ENCODE data around the gene SLC22A6.
"Not testable (repeated sequence)": the region's sequence is repeated elsewhere in the genome, so short reads cannot be mapped to it uniquely, and the experiment has no call there.

The SLC22A6 gene

DNA sequence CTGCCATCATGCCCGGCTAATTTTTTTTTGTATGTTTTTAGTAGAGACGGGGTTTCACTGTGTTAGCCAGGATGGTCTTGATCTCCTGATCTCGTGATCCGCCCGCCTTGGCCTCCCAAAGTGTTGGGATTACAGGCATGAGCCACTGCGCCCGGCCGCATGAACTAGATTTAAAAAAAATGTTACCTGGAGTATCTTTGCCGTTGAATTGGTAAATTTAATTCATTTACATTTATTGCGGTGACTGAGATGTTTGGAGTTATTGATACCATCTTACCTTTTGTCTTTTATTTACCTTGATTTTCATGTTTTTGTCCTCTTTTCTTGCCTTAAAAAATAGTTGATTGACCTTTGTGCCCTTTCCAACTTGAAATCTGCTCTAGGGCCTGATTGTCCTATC is 39.2 kb downstream of the SLC22A6 start:
- DNase-seq; in situ Hi-C loops (cut with MboI; ENCODE audit: low pct_unique_long_range_greater_than_20kb, low sequenced_read_pairs): not testable (repeated sequence)

DNA sequence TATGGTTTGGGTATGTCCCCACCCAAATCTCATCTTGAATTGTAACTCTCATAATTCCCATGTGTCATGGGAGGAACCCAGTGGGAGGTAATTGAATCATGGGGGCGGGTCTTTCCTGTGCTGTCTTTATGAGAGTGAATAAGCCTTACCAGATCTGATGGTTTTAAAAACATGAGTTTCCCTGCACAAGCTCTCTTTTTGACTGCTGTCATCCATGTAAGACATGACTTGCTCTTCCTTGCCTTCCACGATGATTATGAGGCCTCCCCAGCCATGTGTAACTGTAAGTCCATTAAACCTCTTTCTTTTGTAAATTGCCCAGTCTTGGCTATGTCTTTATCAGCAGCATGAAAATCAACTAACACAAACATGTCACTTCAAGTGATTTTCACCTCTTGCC is 47.2 kb downstream of the SLC22A6 start:
- in situ Hi-C loops (cut with MboI; ENCODE audit: low pct_unique_long_range_greater_than_20kb, low sequenced_read_pairs); DNase-seq: not testable (repeated sequence)

DNA sequence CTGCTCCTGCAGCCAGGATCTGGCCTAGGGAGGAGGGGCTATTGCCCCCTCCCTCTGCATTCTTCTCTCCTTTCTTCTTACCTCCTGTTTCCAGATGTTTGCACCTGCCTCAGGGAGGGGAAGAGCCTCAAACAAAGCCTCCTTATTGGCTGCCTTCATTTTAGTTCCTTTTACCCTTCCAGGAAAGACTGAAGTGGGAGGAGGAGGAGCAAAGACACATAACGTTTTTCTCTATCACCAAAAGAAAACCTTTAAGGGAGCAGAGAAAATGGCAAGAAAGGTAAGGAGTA is 50.3 kb downstream of the SLC22A6 start:
- in situ Hi-C loops (cut with MboI; ENCODE audit: low pct_unique_long_range_greater_than_20kb, low sequenced_read_pairs): no loop called here
- no peak for DNase-seq

DNA sequence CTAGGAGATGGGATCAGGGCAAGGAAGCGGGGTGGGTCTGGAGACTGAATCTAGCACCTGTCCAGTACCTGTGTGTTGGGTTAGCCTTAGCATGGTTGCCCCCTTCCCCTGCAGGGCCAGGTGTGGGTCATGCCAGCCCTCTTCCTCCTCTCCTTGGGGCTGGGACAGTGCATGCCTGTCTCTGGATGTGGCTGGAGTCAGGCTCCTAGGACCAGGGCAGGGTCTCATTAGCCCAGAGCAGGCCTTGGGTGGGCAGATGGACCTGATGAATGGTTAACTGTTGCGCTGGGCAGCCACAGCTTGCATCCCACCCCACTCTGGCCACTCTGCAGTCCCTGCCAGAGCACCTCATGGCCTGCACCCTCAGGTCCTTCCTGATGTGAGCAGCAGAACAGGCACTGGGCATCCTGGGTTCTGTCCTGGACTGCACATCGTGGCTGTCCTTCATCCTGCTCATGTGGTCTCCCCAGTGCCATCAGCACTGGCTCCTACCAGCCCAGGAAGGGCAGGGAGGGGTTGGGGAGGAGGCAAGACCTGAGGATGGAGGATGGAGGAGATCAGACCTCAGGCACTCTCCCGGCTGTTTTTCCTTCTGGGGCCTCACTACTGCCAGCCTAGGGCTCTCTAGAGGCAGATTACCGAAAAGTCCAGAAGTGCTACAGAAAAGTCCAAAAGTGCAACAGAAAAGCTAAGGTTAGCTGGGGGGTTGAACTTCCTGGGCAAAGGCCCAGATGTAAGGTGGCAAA is 50.8 kb downstream of the SLC22A6 start:
- in situ Hi-C loops (cut with MboI; ENCODE audit: low pct_unique_long_range_greater_than_20kb, low sequenced_read_pairs): no loop called here
- DNase-seq: no peak

DNA sequence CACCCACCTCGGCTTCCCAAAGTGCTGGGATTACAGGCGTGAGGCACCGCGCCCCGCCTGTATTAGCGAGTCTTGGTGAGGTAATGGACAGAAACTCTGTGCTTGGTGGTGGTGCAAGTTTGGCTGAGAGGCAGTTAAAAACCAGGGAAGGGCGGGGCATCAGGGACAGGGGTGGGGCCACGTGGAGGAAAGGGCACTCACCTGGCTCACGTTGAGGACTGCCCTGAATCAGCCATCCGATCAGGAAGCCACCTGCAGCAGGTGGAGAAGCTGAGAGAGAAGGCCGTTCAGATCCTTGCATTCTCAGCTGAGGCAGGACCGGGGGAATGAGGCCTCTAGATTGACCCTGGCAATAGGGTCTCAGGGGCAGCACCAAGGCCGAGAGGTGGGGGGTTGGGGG is 51.5 kb downstream of the SLC22A6 start:
- in situ Hi-C loops (cut with MboI; ENCODE audit: low pct_unique_long_range_greater_than_20kb, low sequenced_read_pairs): no loop called here
- DNase-seq: no peak

DNA sequence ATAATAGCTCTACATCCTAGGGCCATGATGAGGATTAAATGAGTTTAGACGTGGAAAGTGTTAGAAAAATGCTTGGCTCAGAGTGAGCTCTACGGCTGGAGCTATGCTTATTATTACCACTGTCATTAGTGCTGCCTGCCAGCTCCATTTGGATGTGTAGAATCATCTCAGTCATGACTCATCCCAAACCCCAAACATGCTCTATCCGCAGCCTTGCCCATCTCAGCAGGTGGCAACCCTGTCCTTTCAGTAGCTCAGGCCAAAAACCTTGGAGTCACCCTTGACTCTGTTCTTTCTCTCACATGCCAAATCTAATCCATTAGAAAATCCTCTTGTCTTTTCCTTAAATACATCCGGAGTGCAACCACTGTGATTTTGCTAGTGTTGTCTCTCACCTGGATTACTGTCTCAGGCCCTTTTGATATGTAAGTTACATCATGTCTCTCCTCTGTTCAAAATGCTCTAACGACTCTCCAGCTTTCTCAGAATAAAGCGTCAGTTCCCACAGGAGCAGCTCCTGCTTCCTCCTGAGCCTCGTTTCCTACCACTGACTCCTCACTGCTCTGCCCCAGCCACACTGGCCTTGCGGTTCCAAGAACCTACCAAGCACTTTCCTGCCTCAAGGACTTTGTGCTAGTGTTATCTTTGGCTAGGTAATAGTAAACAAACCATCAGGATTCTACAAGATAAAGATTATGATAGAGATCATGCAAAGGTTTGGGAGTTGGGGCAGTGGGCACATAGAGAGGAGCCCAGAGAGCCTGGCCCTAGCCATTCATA is 53.1 kb downstream of the SLC22A6 start:
- no peak for DNase-seq
- in situ Hi-C loops (cut with MboI; ENCODE audit: low pct_unique_long_range_greater_than_20kb, low sequenced_read_pairs): no loop called here

DNA sequence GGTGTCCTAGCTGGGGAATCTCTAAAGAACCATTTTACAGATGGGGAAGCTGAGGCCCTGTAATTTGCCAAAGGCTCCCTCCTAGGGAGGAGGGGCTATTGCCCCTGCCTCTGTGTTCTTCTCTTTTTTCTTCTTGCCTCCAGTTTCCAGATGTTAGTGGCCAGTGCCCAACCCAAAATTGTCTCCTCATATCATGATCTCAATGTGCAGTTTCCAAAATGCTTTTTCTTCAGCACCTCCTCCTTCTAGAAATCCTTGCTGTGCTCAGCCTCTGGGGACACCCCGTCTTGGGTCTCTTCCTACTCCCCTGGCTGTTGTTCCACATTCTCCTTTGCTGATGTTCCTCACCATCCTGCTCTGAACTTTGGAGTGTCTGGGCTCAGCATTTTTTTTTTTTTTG is 54.1 kb downstream of the SLC22A6 start:
- in situ Hi-C loops (cut with MboI; ENCODE audit: low pct_unique_long_range_greater_than_20kb, low sequenced_read_pairs): no loop called here

DNA sequence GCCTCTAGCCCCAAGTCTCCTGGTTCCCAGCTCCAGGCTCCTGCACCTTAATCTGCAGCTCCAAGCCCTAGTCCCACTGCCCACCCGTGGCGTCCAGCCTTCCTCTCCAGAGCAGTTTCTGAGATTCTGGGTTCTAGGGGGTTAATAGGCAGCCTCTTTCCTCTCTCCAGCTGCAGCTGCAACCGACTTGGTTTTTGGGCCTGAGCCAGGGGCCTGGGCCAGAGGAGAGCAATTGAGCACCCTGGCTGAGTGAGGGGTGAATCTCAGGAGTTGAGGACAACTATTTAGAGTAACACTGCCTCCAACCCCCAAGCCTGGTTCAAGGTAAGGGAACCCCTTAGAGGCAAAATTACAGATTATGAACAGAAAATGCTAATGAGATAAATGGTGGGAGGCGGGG is 54.6 kb downstream of the SLC22A6 start:
- in situ Hi-C loops (cut with MboI; ENCODE audit: low pct_unique_long_range_greater_than_20kb, low sequenced_read_pairs): no loop called here

More for the DNA sequence above, 54.1 kb downstream of the SLC22A6 start:
- no peak for DNase-seq

DNA sequence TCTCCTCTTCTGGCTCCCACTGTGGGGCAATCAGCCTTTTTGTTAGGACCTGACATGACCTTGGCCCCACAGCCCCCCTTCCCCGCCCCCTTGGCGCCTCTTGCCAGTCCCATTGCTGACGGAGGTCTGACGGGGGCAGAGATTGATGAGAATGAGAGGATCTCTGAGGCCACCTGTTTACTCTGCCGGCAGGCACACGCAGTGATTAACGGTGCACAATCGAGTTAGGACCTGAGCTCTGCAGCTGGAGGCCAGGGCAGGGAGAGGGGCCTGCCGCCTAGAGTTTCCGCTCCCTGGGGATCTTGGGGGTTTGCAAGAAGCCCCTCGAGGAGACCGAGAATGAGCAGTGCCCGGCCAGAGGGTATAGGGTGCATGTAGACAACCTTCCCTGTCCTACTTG is 56.8 kb downstream of the SLC22A6 start:
- DNase-seq: no peak
- in situ Hi-C loops (cut with MboI; ENCODE audit: low pct_unique_long_range_greater_than_20kb, low sequenced_read_pairs): no loop called here

More for the DNA sequence above, 54.6 kb downstream of the SLC22A6 start:
- DNase-seq: no peak

DNA sequence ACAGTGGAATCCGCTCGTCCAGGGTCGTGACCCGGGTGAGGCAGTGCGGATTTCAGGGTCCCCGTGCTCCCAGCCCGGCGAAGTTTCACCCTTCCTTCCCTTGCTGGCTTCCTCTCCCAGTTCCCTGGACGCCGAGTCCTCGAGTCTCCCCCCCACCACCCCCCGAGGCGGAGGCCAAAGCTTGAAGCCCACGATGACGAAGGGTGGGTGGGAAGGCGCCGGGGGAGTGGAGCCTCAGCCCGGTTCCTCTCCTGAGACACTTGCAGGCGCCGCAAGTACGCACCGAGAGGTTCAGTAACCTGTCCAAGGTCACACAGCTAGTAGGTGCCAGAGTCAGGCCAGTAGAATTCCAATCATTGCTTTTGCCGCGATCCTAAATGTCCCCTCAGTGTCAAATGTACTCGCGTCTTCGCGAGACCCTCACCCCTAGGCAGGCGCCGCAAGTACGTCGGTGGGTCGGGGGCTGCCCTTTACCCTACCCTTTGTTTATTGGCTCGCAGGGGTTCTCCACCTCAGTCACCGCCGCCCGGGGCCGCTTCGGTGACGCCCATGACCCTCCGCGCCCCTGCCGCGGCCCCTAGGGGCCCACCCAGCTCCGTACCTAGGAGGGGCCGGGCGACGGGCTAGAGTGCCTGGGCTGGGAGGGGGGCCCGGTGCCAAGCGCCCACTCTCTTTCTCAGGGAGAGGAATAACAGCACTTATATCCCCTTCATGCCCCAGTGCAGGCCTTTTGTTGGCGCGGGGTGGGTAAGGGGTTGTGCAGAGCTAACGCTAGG is 57.9 kb downstream of the SLC22A6 start:
- DNase-seq: no peak
- in situ Hi-C loops (cut with MboI; ENCODE audit: low pct_unique_long_range_greater_than_20kb, low sequenced_read_pairs): no loop called here
